Measurements from ENCODE around the gene PRDX1. TPM values are rescaled to one million over a fixed set of nuclear protein-coding genes. Genes with fewer than 3 reads are reported as not detected.

The PRDX1 gene
- total and polyA plus RNA-seq, 2 of the 13 experiments (the other 11 are each of a cell fraction or from before 2014, with no cell fraction given) = 761 to 1,898 TPM

- TF ChIP-seq PAXIP1 (CRISPR knock-in tag; conservative IDR thresholded peaks at IDR 0.05) = no peak
- no peak for TF ChIP-seq ZNF503 (CRISPR knock-in tag; IDR thresholded peaks at IDR 0.05)
- no peak for TF ChIP-seq TBX2 (CRISPR knock-in tag; IDR thresholded peaks at IDR 0.05; ENCODE audit: borderline replicate concordance)
- TF ChIP-seq STAT5B (CRISPR knock-in tag; IDR thresholded peaks at IDR 0.05) = no peak
- TF ChIP-seq NR1H2 (CRISPR knock-in tag; IDR thresholded peaks at IDR 0.05; ENCODE audit: borderline replicate concordance, low read depth) = no peak
- 0 out of 2 replicates have a peak, but pooled peaks have one; percentile 53 for TF ChIP-seq KLF11 (CRISPR knock-in tag; IDR thresholded peaks at IDR 0.05)
- 0 out of 2 replicates have a peak, but pooled peaks have one; percentile 33 for TF ChIP-seq RBFOX2 (IDR thresholded peaks at IDR 0.05; ENCODE audit: low read depth, low read length)
- peak; percentile 27 for TF ChIP-seq ZNF883 (CRISPR knock-in tag; IDR thresholded peaks at IDR 0.05; ENCODE audit: not compliant biosample characterization)
- no peak for TF ChIP-seq CSRNP2 (CRISPR knock-in tag; conservative IDR thresholded peaks at IDR 0.05; ENCODE audit: low read depth)
- TF ChIP-seq ISX (CRISPR knock-in tag; conservative IDR thresholded peaks at IDR 0.05) = no peak
- TF ChIP-seq ATF4 (CRISPR knock-in tag; IDR thresholded peaks at IDR 0.05) = no peak
- TF ChIP-seq TEAD3 (CRISPR knock-in tag; optimal IDR thresholded peaks at IDR 0.05; ENCODE audit: borderline replicate concordance) = peak; percentile 70
- TF ChIP-seq ZNF510 (CRISPR knock-in tag; IDR thresholded peaks at IDR 0.05; ENCODE audit: low read depth) = no peak
- TF ChIP-seq NFIC (IDR thresholded peaks at IDR 0.05; ENCODE audit: low read length) = no peak
- peak; percentile 96 for TF ChIP-seq CTCF (CRISPR knock-in tag; IDR thresholded peaks at IDR 0.05)
- no peak for TF ChIP-seq ZNF354B (CRISPR knock-in tag; IDR thresholded peaks at IDR 0.05)
- TF ChIP-seq WIZ (CRISPR knock-in tag; IDR thresholded peaks at IDR 0.05) = 0 out of 2 replicates have a peak, but pooled peaks have one; percentile 45
- no peak for TF ChIP-seq ZNF264 (CRISPR knock-in tag; IDR thresholded peaks at IDR 0.05)
- TF ChIP-seq DRAP1 (CRISPR knock-in tag; IDR thresholded peaks at IDR 0.05) = 0 out of 2 replicates have a peak, but pooled peaks have one; percentile 22
- TF ChIP-seq SSRP1 (CRISPR knock-in tag; IDR thresholded peaks at IDR 0.05) = peak; percentile 23; the same call in 1 of the 2 replicates
These were observed 48.4 kb upstream of the PRDX1 start (continued) for GRCh38 chr1:45569962-45570581.

All from HepG2 (cell line).